Measurements from ENCODE around the gene ARRB2. TPM values are rescaled to one million over a fixed set of nuclear protein-coding genes. Genes with fewer than 3 reads are reported as not detected.

Gene ARRB2
- total RNA-seq, 1 experiment from 2014 or later, result 75.3 TPM

DNA sequence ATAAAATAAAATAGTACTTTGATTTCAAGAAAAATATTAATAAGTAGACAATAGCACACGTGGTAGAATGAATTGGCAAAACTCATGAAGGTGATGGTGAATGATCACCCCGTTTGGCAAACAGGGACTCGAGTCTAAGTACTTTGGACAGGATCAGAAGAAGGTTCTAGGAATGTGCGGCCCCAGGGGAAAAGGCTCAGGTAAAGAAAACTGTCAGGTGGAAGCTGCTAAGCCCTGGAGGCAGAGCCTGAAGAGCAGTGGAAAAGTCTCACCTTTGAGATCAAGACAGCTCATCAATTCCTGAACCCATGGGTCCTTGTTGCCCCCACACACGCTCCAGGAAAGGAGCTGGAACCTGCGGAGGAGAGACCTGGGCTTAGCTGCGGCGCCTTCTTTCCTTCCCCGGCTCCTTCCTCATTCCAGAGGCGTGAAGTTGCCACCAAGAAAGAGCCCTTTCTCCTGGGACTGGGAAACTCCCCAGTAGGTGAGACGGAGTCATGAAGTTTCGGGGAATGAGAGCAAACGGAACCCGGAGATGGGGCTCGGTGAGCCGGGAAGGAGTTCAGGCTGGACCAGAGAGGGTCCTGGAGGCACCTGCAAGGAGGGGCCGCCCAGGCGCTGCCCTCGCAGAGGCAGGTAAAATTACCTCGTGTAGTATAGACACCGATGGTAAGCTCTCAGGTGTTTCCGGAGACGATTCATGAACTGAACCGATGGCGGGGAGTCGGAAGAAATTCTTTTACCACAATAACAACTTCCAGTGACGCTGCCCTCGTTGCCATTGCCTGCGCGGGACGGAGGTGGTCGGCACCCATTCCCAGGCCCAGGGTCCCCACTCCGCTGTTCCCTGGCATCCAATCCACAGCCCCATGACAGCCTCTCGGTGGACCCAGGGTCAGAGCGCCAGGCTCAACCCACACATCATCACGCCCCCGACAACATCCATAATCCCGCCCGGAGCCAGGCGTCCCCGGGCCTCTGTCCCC lies 28.0 kb downstream of the ARRB2 start:
- Mint-ChIP-seq H3K4me3 (peak overlapping the region; percentile 62 to 85), H3K9me3 (no peaks in the 10 kb centered on the region), H3K36me3 (ENCODE audit: insufficient read depth in 1 of 3, low read depth in 3 of 3) (peaks cover 0 to 3% (median 2%) of the 10 kb centered on the region in 3 experiments; a peak in 1 of 7 replicates), H3K27me3 (ENCODE audit: low read depth) (peaks cover 83% of the 10 kb centered on the region), H3K27ac (no peak overlapping the region), H3K4me1 (peaks cover 11 to 16% of the 10 kb centered on the region in 2 experiments; a peak in 3 of 4 replicates)
- Histone ChIP-seq H3T11ph (ENCODE audit: low read length) (no peak overlapping the region), H3K4ac (ENCODE audit: low read depth, low read length) (no peak overlapping the region), H2BK15ac (ENCODE audit: low read depth, low read length) (no peak overlapping the region), H4K20me1 (ENCODE audit: control insufficient read depth, insufficient read depth, insufficient read length) (no peaks in the 10 kb centered on the region), H3K4me2 (ENCODE audit: insufficient read depth, insufficient read length, low read length) (peak overlapping the region; percentile 72), H3K79me2 (ENCODE audit: insufficient read depth, low read length) (no peaks in the 10 kb centered on the region), H3K23me2 (ENCODE audit: insufficient read length, low read depth, low read length, poor library complexity, severe bottlenecking) (peaks cover 11% of the 10 kb centered on the region), H4K8ac (replicated peaks; ENCODE audit: insufficient read length, low read depth, low read length) (no peak overlapping the region), H2BK20ac (ENCODE audit: low read depth, low read length, poor library complexity, severe bottlenecking) (no peak overlapping the region), H2BK120ac (ENCODE audit: low read depth, low read length, poor library complexity, severe bottlenecking) (no peak overlapping the region), H3K23ac (ENCODE audit: insufficient read length, low read depth, low read length) (no peak overlapping the region), H4K91ac (ENCODE audit: insufficient read length, low read depth, low read length) (no peak overlapping the region), H3K14ac (ENCODE audit: insufficient read depth, low read length) (no peak overlapping the region), H4K5ac (ENCODE audit: insufficient read length, low read depth, low read length) (no peak overlapping the region), H3K4me1 (ENCODE audit: insufficient read depth, low read length) (no peaks in the 10 kb centered on the region), H3K9me3 (ENCODE audit: control insufficient read depth, low read depth, low read length) (no peaks in the 10 kb centered on the region), H3K18ac (ENCODE audit: insufficient read length, low read depth, low read length) (no peak overlapping the region), H2AFZ (ENCODE audit: low read length) (no peak overlapping the region), H3K79me1 (ENCODE audit: insufficient read depth, low read depth, low read length, poor library complexity, severe bottlenecking) (no peaks in the 10 kb centered on the region), H3K56ac (ENCODE audit: insufficient read length, low read depth, low read length) (no peak overlapping the region), H2BK12ac (ENCODE audit: insufficient read length, low read depth, low read length) (no peak overlapping the region), H3K27me3 (ENCODE audit: insufficient read depth, low read length) (peaks cover 35% of the 10 kb centered on the region), H3K27ac (ENCODE audit: insufficient read length, low read depth, low read length) (no peak overlapping the region), H2BK5ac (ENCODE audit: insufficient read length, low read length) (no peak overlapping the region), H2AK5ac (ENCODE audit: insufficient read length, low read length) (no peak overlapping the region), H3K9ac (ENCODE audit: extremely low read depth, insufficient read length, low read length) (no peak overlapping the region)
- no CpG with 5 or more reads among the region's 41 CpGs for WGBS (ENCODE audit: extremely low coverage, insufficient read length, low lambda C conversion rate)
- DNase-seq, result no peak
- TF ChIP-seq, protein P1, sequence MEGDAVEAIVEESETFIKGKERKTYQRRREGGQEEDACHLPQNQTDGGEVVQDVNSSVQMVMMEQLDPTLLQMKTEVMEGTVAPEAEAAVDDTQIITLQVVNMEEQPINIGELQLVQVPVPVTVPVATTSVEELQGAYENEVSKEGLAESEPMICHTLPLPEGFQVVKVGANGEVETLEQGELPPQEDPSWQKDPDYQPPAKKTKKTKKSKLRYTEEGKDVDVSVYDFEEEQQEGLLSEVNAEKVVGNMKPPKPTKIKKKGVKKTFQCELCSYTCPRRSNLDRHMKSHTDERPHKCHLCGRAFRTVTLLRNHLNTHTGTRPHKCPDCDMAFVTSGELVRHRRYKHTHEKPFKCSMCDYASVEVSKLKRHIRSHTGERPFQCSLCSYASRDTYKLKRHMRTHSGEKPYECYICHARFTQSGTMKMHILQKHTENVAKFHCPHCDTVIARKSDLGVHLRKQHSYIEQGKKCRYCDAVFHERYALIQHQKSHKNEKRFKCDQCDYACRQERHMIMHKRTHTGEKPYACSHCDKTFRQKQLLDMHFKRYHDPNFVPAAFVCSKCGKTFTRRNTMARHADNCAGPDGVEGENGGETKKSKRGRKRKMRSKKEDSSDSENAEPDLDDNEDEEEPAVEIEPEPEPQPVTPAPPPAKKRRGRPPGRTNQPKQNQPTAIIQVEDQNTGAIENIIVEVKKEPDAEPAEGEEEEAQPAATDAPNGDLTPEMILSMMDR (conservative IDR thresholded peaks at IDR 0.05), result no peak
